ENCODE results near the gene RECQL. TPM values are rescaled to one million over a fixed set of nuclear protein-coding genes. Genes with fewer than 3 reads are reported as not detected.

The RECQL gene
- total and polyA plus RNA-seq, 9 of the 15 experiments (the other 6 are each of a cell fraction or from before 2014, with no cell fraction given) = 22.2 to 44.7 (median 28.5) TPM

DNA sequence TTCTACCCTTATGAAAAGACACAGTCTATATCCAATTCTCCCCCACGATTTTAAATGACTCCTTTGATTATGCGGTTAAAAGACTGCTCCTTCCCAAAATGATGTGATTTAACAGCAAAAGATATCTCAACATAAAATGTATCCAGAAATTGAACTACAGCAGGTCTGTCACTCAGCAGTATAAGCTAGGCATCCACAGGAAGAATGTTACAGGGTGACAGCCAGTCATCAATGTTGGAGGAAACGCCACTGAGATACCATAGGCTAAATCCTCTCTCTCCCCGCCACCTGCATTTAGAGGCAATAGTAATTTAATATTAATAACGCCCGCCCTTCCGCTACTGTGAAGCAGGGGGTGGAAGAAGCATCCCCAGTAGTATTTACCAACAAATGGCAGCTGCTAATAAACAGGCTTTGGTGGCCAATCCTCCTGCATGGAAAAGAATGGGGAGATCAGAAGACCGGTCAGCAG, 613 bp downstream of the RECQL start (continued):
- TF ChIP-seq TAF15 (IDR thresholded peaks at IDR 0.05; ENCODE audit: low read depth, low read length) (no peak), EGR1 (conservative IDR thresholded peaks at IDR 0.05) (no peak), ZBED1 (IDR thresholded peaks at IDR 0.05) (no peak)

DNA sequence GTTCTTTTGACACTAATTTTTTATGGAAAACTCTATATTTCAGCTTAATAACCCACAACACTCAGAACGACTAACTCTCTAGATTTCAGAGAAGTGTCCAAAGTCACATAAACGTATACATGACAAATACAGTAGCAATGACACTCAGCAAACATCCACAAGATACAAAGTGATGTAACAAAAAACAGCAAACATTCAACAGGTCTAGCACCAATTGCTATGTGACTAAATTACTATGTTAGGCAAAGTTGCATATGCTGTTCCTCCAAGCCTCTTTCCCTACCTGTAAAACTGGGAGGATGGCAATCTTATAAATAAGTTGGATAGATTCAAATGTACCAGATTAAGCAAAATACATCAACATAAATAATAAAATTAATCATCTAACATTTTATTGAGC, 1.7 kb downstream of the RECQL start:
- 16% methylated on average over 2 of the region's 2 CpGs for WGBS (ENCODE audit: insufficient coverage, low coverage, missing lambda C conversion rate)
- H3K4me3 ChIP-seq = no peak overlapping the region
- no peak overlapping the region for H3K27ac ChIP-seq (ENCODE audit: extremely low read depth, low read depth, low read length)
- intact Hi-C loops (cut with micrococcal nuclease) = loop anchor here (5.0 to 10.0 kb wide), 2 partner anchors 155 to 178 kb away; partner anchors contain the start of gene LDHB
- H3K79me2 ChIP-seq (ENCODE audit: control insufficient read depth, insufficient read depth, low read length) = peaks cover 47% of the 10 kb centered on the region
- no peak overlapping the region for H2AFZ ChIP-seq (ENCODE audit: low read depth, low read length)
- peaks cover 0 to 13% of the 10 kb centered on the region in 2 experiments; a peak in 2 of 5 replicates for H3K4me1 ChIP-seq (replicated peaks in 1 of 2; ENCODE audit: control insufficient read depth in 2 of 2, insufficient read depth in 2 of 2, low read length in 2 of 2)
- no peak for DNase-seq (ENCODE audit: extremely low read depth in 1 of 4, low spot score in 3 of 4)
- H3K9me3 ChIP-seq (replicated peaks; ENCODE audit: control insufficient read depth, insufficient read depth, low read depth, low read length) = no peaks in the 10 kb centered on the region
- no TSS peak for BruUV-seq (replicated peaks)
- peaks cover 27% of the 10 kb centered on the region; the same call in 2 of the 3 replicates for H3K36me3 ChIP-seq (ENCODE audit: control insufficient read depth, insufficient read depth, low read length)
- CTCF ChIA-PET (ENCODE audit: low intra/inter-chr PET ratio) = interaction anchor here (0.5 kb wide), 1 partner anchor 181 kb away, joined by 3 read pairs; no protein-coding TSS in a partner anchor
- no peak overlapping the region for H3K9ac ChIP-seq (ENCODE audit: insufficient read depth in 1 of 2, low read depth in 2 of 2, low read length in 2 of 2)
- peak overlapping the region; percentile 55; the same call in 1 of the 2 replicates for H3K4me2 ChIP-seq (ENCODE audit: insufficient read depth, low read length)
- H4K20me1 ChIP-seq (replicated peaks; ENCODE audit: control insufficient read depth, insufficient read depth, low read length) = 0 out of 2 replicates have a peak, but pooled peaks cover 3% of the 10 kb centered on the region
- TF ChIP-seq, protein P1, sequence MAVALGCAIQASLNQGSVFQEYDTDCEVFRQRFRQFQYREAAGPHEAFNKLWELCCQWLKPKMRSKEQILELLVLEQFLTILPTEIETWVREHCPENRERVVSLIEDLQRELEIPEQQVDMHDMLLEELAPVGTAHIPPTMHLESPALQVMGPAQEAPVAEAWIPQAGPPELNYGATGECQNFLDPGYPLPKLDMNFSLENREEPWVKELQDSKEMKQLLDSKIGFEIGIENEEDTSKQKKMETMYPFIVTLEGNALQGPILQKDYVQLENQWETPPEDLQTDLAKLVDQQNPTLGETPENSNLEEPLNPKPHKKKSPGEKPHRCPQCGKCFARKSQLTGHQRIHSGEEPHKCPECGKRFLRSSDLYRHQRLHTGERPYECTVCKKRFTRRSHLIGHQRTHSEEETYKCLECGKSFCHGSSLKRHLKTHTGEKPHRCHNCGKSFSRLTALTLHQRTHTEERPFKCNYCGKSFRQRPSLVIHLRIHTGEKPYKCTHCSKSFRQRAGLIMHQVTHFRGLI (CRISPR knock-in tag; IDR thresholded peaks at IDR 0.05) = no peak
- TF ChIP-seq YY1 (IDR thresholded peaks at IDR 0.05; ENCODE audit: borderline replicate concordance in 1 of 3, control insufficient read depth in 1 of 3, extremely low read depth in 1 of 3, insufficient read depth in 3 of 3, insufficient read length in 1 of 3, insufficient replicate concordance in 2 of 3, low read depth in 1 of 3, low read length in 2 of 3) = no peak
- no peak for TF ChIP-seq MED1 (CRISPR knock-in tag; IDR thresholded peaks at IDR 0.05; ENCODE audit: borderline replicate concordance)
- TF ChIP-seq, protein P2, sequence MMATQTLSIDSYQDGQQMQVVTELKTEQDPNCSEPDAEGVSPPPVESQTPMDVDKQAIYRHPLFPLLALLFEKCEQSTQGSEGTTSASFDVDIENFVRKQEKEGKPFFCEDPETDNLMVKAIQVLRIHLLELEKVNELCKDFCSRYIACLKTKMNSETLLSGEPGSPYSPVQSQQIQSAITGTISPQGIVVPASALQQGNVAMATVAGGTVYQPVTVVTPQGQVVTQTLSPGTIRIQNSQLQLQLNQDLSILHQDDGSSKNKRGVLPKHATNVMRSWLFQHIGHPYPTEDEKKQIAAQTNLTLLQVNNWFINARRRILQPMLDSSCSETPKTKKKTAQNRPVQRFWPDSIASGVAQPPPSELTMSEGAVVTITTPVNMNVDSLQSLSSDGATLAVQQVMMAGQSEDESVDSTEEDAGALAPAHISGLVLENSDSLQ (IDR thresholded peaks at IDR 0.05) = no peak
- no peak for TF ChIP-seq POLR2A (conservative IDR thresholded peaks at IDR 0.05)
- no peak for TF ChIP-seq RB1 (IDR thresholded peaks at IDR 0.05; ENCODE audit: low read depth)
- no peak for TF ChIP-seq FOXK2 (conservative IDR thresholded peaks at IDR 0.05 in 1 of 2, IDR thresholded peaks at IDR 0.05 in 1 of 2; ENCODE audit: low read depth in 2 of 2)
- TF ChIP-seq POLR2AphosphoS5 (IDR thresholded peaks at IDR 0.05; ENCODE audit: control insufficient read depth, insufficient read depth, low read depth, low read length) = no peak
- no peak for TF ChIP-seq SMC3 (conservative IDR thresholded peaks at IDR 0.05; ENCODE audit: insufficient read depth, low read depth, low read length)
- no peak for TF ChIP-seq EP300 (IDR thresholded peaks at IDR 0.05; ENCODE audit: low read length)
- no peak for TF ChIP-seq CBFA2T3 (IDR thresholded peaks at IDR 0.05)
- no peak for TF ChIP-seq NCOA1 (IDR thresholded peaks at IDR 0.05; ENCODE audit: low read depth)
- no peak for TF ChIP-seq ZNF584 (CRISPR knock-in tag; IDR thresholded peaks at IDR 0.05; ENCODE audit: low read depth)
- POLR2A ChIA-PET = no interaction called here
- H3K9me1 ChIP-seq (ENCODE audit: control insufficient read depth, insufficient read depth, low read length) = no peaks in the 10 kb centered on the region
- no peak for FAIRE-seq
- ATAC-seq = no peak
- in situ Hi-C loops (cut with MboI) = no loop called here
- no peaks in the 10 kb centered on the region for H3K27me3 ChIP-seq (ENCODE audit: control insufficient read depth in 2 of 2, insufficient read depth in 2 of 2, low read length in 2 of 2)
